Panc1 (cell line): ENCODE results near the gene INPP5A.

Experiments
- CTCF ChIP-seq: fragments of 450-650 bp; IDR thresholded peaks from 2 replicates; pipeline ENCODE4 v1.5.1; 2017; ENCODE audit warnings: mild to moderate bottlenecking
- POLR2AphosphoS5 ChIP-seq: IDR thresholded peaks from 2 replicates; pipeline ENCODE4 v1.6.1; 2012; ENCODE audit warnings: mild to moderate bottlenecking, low read depth, low read length, moderate library complexity
- REST ChIP-seq, 2 experiments: IDR thresholded peaks; 2 replicates each; pipeline ENCODE4 v1.6.1; 2011 to 2012; ENCODE audit warnings: low read depth in 2 of 2, control low read depth in 1 of 2, low read length in 1 of 2, mild to moderate bottlenecking in 1 of 2, moderate library complexity in 1 of 2; ENCODE audit not compliant: insufficient read depth in 1 of 2
- SIN3A ChIP-seq: IDR thresholded peaks from 2 replicates; pipeline ENCODE4 v1.6.1; 2012; ENCODE audit warnings: low read depth, mild to moderate bottlenecking, low read length, moderate library complexity, borderline replicate concordance; ENCODE audit not compliant: insufficient read depth

- TF ChIP-seq CTCF (no peak), SIN3A (no peak), REST (IDR thresholded peaks at IDR 0.05; ENCODE audit: insufficient read depth in 1 of 2, low read depth in 2 of 2, low read length in 1 of 2) (no peak), POLR2AphosphoS5 (no peak)
Measured at GRCh38 chr10:132504501-132505272, 32.9 kb upstream of the INPP5A start.
